ENCODE data around the gene DNM1L.
"Not testable (repeated sequence)": the region's sequence is repeated elsewhere in the genome, so short reads cannot be mapped to it uniquely, and the experiment has no call there.

Gene DNM1L

DNA sequence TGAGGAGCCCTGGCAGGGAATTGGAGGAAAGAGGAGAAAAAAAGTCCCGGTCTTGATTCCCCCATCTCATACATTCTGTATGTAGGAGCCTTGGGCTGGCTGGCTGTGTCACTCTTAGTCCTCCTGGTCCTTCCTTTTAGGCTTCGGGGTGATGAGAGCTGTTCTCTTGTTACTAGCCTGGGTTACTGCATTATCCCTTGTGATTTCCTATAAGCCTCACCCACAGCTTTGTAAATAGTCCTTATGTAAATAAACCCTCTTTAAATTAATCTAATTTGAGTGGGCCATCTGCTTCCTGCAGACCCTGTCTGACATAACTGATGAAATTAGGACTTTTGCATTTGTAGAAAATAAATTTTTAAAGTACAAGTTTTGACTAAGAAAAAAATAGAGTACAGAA, 19.2 kb downstream of the DNM1L start:
- no peak for DNase-seq

DNA sequence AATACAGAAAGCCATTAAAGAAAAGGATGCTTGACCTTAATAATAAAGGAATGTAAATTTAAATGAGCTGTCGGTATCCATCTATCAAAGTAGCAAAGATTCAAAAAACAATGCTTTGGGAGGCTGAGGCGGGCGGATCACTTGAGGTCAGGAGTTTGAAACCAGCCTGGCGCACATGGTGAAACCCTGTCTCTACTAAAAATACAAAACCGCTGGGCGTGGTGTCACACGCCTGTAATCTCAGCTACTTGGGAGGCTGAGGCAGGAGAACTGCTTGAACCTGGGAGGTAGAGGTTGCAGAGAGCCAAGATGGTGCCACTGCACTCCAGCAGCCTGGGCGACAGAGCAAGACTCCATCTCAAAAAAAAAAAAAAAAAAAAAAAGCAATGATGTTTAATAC, 20.3 kb downstream of the DNM1L start:
- DNase-seq: not testable (repeated sequence)

GRCh38 chr12:32702473-32702872, 23.4 kb downstream of the DNM1L start:
- no peak for DNase-seq

- DNase-seq: no peak
Observed at GRCh38 chr12:32702946-32703345, 23.8 kb downstream of the DNM1L start.

GRCh38 chr12:32705783-32706182, 26.7 kb downstream of the DNM1L start:
- DNase-seq: no peak

- no peak for DNase-seq
Observed at GRCh38 chr12:32706335-32707024, 27.4 kb downstream of the DNM1L start.

- no peak for DNase-seq
Observed at GRCh38 chr12:32708926-32709325, 29.8 kb downstream of the DNM1L start.

DNA sequence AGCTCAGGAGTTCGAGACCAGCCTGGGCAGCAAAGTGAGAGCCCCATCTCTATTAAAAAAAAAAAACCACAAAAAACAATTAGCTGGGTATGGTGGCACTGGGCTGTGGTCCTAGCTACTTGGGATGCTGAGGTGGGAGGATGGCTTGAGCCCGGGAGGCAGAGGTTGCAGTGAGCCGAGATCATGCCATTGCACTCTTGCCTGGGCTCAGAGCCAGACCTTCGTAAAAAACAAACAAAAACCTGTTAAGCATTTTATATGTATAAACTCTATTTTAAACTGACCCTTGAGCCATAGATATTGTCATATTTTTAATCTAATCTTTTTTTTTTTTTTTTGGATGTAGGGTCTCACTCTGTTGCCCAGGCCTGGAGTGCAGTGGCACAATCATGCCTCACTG, 35.7 kb downstream of the DNM1L start:
- DNase-seq: no peak

- no peak for DNase-seq
Observed at GRCh38 chr12:32718926-32719325, 39.8 kb downstream of the DNM1L start.

GRCh38 chr12:32725308-32725707, 46.2 kb downstream of the DNM1L start:
- DNase-seq: not testable (repeated sequence)

GRCh38 chr12:32726286-32726685, 47.2 kb downstream of the DNM1L start:
- no peak for DNase-seq

DNA sequence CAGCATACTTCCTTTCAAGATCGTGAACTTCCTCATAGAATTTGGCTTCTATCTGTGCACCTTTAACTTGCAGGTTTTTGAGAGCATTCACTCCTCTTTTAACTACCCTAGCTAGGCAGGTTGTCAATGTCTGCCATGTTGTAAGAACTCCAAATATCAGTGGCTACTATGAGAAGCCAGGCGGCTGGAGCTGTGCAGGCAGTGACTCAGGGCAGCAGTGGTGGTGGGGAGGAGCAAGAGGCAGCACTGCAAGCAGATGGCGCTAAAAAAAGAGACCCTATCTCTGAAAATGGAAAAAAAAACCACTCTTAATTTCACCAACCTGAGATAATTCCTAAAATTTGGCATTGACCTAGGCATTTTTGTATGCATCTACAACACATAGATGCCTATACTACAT, 48.1 kb downstream of the DNM1L start:
- no peak for DNase-seq

GRCh38 chr12:32734952-32735351, 55.9 kb downstream of the DNM1L start:
- DNase-seq: no peak

DNA sequence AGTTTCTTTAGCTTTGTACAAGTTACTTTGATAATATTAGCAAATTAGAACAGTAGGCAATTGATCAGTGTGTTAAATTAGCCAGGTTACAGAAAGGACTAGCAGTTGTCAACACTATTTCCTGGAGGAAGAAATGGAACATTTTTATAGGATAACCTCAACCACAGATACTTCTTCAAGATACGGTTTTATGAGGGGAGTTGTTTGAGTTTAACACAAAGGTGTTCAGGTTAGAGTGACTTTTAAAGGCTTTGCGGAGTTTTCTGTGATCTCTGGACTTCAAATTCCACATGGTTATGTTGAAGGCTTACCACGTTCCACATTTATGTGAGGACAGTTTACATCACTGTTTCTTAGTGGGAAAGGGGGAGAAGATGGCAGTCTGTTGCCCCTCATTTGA, 57.3 kb downstream of the DNM1L start:
- DNase-seq: no peak

DNA sequence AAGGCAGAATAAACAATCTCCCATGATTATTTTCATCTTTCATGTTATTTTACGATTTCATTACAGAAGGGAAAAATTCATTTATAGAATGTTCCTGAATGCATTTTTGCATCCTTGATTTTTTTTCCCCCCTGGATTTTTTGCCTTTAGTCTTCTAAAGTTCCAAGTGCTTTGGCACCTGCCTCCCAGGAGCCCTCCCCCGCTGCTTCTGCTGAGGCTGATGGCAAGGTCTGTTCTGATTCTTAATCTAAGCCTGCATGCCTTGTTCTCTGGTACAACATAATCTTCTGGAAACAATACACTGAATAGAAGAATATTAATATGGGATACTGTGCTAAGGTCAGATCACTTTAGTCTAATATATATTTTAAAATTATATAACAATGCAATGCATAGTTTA, 58.6 kb downstream of the DNM1L start:
- DNase-seq: no peak

- no peak for DNase-seq
Observed at GRCh38 chr12:32739279-32739678, 60.2 kb downstream of the DNM1L start.

GRCh38 chr12:32742133-32742532, 63.0 kb downstream of the DNM1L start:
- DNase-seq: no peak

GRCh38 chr12:32743264-32743663, 64.2 kb downstream of the DNM1L start:
- DNase-seq: no peak

DNA sequence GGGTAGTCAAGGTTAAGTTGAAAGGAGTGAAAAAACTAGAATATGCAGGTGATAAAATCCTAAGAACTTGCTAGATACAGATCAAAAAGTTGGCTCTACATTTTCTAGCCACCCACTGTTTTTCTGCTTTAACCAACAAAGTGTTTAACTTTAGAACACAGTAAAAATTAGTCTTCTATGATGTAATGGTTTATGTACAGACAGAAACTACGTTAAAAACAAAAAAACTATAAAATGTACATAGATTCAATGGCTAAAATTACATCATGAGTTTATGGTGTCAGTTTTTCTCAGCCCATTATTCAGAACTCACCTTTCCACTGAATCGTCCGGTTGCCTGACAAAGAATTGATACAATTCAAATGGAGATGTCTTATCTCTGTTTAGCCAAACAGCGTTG, 74.5 kb downstream of the DNM1L start:
- DNase-seq: no peak

GRCh38 chr12:32754111-32754510, 75.0 kb downstream of the DNM1L start:
- no peak for DNase-seq

DNA sequence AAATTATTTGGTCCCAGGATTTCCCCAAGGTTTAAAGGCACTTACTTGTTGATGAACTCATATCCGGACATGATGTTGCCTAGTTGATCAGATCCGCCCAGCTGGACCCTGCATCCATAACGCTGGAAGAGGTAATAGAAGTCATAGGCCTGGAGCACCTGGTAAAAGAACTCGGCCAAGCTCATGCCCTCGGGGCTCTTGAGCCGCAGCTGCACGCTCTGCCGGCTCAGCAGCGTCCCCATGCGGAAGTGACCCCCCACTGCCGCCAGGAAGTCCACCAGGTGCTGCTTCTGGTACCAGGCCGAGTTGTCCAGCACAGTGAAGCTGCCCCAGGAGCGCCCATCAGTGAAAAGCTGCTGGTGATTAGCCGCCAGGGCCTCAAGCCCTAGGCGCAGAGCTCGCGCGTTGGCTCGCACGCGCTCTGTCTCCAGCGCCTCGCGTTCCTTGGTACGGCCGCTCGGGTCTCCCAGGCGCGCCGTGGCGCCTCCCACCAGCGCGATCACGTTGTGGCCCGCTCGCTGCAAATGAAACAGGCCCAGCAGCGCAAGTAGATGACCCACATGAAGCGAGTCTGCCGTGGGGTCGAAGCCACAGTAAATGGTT, 76.1 kb downstream of the DNM1L start:
- no peak for DNase-seq

GRCh38 chr12:32755654-32756475, 76.8 kb downstream of the DNM1L start, which contains the start of gene YARS2:
YARS2 (minus strand) TSS chr12:32755897; CDS start chr12:32755874, 23 bp downstream.
- DNase-seq: no peak

DNA sequence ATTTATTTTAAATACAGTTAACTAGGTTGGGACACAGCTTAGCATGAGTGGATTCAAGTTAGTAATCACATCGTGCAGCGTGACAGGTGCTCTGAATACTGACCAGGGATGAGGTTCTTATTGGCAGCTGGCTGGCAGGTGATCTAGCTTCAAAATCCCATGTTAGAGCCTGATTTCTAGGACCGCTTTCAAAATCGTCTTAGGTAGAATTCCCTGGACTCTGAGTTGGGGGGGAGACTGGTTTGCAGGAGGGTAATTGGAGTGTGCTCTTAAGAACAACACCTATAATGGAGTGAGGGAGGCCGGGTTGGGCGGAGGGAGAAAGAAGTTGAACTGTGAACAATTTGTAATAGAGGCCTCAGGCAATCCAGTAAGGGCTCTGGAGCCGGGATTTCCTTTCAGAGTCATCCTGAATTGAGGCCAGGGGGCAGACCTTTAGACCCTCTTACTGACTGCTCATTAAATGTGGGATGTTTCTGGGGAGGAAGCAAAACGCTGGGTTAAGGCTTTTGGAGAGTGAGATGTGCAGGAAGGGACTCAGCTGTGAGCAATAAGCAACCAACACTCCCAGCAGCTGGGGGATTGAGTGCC, 77.5 kb downstream of the DNM1L start:
- DNase-seq: no peak

DNA sequence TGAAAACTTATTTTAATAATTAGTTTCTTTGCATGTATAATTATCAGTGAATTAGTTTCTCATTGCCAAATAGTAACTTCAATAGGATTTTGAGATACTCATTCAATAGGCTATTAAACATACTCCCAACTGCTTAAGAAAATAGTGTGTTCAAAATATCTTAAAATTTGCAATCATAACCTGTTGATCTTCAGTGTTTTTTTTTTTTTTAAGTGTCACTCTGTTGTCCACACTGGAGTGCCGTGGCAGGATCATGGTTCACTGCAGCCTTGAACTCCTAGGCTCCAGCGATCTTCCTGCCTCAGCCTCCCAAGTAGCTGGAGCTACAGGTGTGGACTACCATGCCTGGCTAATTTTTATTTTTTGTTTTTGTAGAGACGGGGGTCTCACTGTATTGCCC, 78.1 kb downstream of the DNM1L start:
- DNase-seq: no peak
